GM10847 (cell line): ENCODE results near the gene SLC6A19.

ENCODE experiments used
- POLR2A ChIP-seq: IDR thresholded peaks from 2 replicates; pipeline ENCODE4 v1.6.1; 2011; ENCODE audit not compliant: insufficient read length; ENCODE audit errors: extremely low read depth

The SLC6A19 gene

GRCh38 chr5:1193591-1193985 is 7.8 kb upstream of the SLC6A19 start:
- no peak for TF ChIP-seq POLR2A

- TF ChIP-seq POLR2A, result no peak
Observed at GRCh38 chr5:1194378-1194777, 7.0 kb upstream of the SLC6A19 start.

GRCh38 chr5:1195439-1195838 is 6.0 kb upstream of the SLC6A19 start:
- TF ChIP-seq POLR2A, result no peak

GRCh38 chr5:1195916-1196315 is 5.5 kb upstream of the SLC6A19 start:
- TF ChIP-seq POLR2A, result no peak

- no peak for TF ChIP-seq POLR2A
Observed at GRCh38 chr5:1196562-1196961, 4.8 kb upstream of the SLC6A19 start.

GRCh38 chr5:1197876-1198666 is 3.3 kb upstream of the SLC6A19 start:
- TF ChIP-seq POLR2A, result no peak

- no peak for TF ChIP-seq POLR2A
Observed at GRCh38 chr5:1199340-1199648, 2.1 kb upstream of the SLC6A19 start.

- TF ChIP-seq POLR2A, result no peak
Observed at GRCh38 chr5:1199649-1200494, 1.5 kb upstream of the SLC6A19 start.

GRCh38 chr5:1200495-1201326 is 684 bp upstream of the SLC6A19 start:
- TF ChIP-seq POLR2A, result no peak

- TF ChIP-seq POLR2A, result no peak
Observed at GRCh38 chr5:1202026-1202797, 817 bp downstream of the SLC6A19 start.

GRCh38 chr5:1202798-1203185 is 1.4 kb downstream of the SLC6A19 start:
- TF ChIP-seq POLR2A, result no peak

GRCh38 chr5:1203311-1203967 is 2.0 kb downstream of the SLC6A19 start:
- TF ChIP-seq POLR2A, result no peak

- no peak for TF ChIP-seq POLR2A
Observed at GRCh38 chr5:1203968-1204692, 2.7 kb downstream of the SLC6A19 start.
